ENCODE measurements around the gene RRAGD.

- TF ChIP-seq CTCF (IDR thresholded peaks at IDR 0.05) (no peak), POLR2AphosphoS5 (IDR thresholded peaks at IDR 0.05) (no peak), POLR2A (IDR thresholded peaks at IDR 0.05) (no peak)
Observed at GRCh38 chr6:89393659-89394058, 18.4 kb downstream of the RRAGD start.

All from prostate gland (tissue), 2 donors.